Sigmoid colon (tissue), 4 donors: ENCODE data around the gene PDE4D.

Experiments
- EP300 ChIP-seq, 4 donors: sonication (generic); formaldehyde crosslinking; IDR thresholded peaks; one replicate each; pipeline ENCODE4 v1.6.1; 2017; ENCODE audit warnings: antibody characterized with exemption in 4 of 4
- POLR2A ChIP-seq, 2 donors: fragments of 450-650 bp; IDR thresholded peaks; one replicate each; pipeline ENCODE4 v1.6.1; 2016; ENCODE audit warnings: antibody characterized with exemption in 2 of 2, mild to moderate bottlenecking in 2 of 2, moderate library complexity in 2 of 2
- TF ChIP-seq, protein P1 (sequence below), 4 experiments: fragments of 450-650 bp in 3 of 4; fragments of 200-600 bp in 1 of 4; IDR thresholded peaks; one replicate each; pipeline ENCODE4 v1.5.1; 2016 to 2019; ENCODE audit warnings: antibody characterized with exemption in 4 of 4, mild to moderate bottlenecking in 3 of 4, moderate library complexity in 2 of 4

- TF ChIP-seq, protein P1, sequence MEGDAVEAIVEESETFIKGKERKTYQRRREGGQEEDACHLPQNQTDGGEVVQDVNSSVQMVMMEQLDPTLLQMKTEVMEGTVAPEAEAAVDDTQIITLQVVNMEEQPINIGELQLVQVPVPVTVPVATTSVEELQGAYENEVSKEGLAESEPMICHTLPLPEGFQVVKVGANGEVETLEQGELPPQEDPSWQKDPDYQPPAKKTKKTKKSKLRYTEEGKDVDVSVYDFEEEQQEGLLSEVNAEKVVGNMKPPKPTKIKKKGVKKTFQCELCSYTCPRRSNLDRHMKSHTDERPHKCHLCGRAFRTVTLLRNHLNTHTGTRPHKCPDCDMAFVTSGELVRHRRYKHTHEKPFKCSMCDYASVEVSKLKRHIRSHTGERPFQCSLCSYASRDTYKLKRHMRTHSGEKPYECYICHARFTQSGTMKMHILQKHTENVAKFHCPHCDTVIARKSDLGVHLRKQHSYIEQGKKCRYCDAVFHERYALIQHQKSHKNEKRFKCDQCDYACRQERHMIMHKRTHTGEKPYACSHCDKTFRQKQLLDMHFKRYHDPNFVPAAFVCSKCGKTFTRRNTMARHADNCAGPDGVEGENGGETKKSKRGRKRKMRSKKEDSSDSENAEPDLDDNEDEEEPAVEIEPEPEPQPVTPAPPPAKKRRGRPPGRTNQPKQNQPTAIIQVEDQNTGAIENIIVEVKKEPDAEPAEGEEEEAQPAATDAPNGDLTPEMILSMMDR (IDR thresholded peaks at IDR 0.05), result no peak
- TF ChIP-seq POLR2A (IDR thresholded peaks at IDR 0.05) (no peak), EP300 (IDR thresholded peaks at IDR 0.05) (no peak)
Measured at GRCh38 chr5:59559323-59559722, 334.2 kb downstream of the PDE4D start.
